HEK293T (cell line): Measurements from ENCODE around the gene CYP4B1.
"Not testable (repeated sequence)": the region's sequence is repeated elsewhere in the genome, so short reads cannot be mapped to it uniquely, and the experiment has no call there.

Experiments
- CTCF ChIA-PET: fragments of 350-600 bp; formaldehyde crosslinking; extraction: SDS; loops from one replicate; lab custom pipeline; 2021; ENCODE audit warnings: antibody characterized with exemption, inconsistent platforms; lab: Yijun Ruan, JAX
- POLR2A ChIA-PET: fragments of 350-600 bp; formaldehyde crosslinking; extraction: SDS; loops from one replicate; lab custom pipeline; 2020; ENCODE audit warnings: antibody characterized with exemption, inconsistent platforms; lab: Yijun Ruan, JAX
- DNase-seq: peaks from one replicate; pipeline ENCODE4 v3.0.0; 2012; ENCODE audit warnings: mixed read lengths; ENCODE audit errors: extremely low spot score
- BHLHE40 ChIP-seq: fragments of 450-650 bp; IDR thresholded peaks from 2 replicates; pipeline ENCODE4 v1.6.1; 2016; ENCODE audit warnings: mild to moderate bottlenecking, moderate library complexity, borderline replicate concordance
- CTBP1 ChIP-seq: fragments of 450-650 bp; IDR thresholded peaks from 2 replicates; pipeline ENCODE4 v1.6.1; 2016; ENCODE audit warnings: borderline replicate concordance
- ELF4 ChIP-seq: fragments of 450-650 bp; IDR thresholded peaks from 2 replicates; pipeline ENCODE4 v1.6.1; 2017; ENCODE audit warnings: antibody characterized with exemption
- FOXA1 ChIP-seq: fragments of 450-650 bp; IDR thresholded peaks from 2 replicates; pipeline ENCODE4 v1.6.1; 2016; ENCODE audit warnings: mild to moderate bottlenecking
- FOXK2 ChIP-seq: fragments of 450-650 bp; IDR thresholded peaks from 2 replicates; pipeline ENCODE4 v1.6.1; 2016; ENCODE audit warnings: mild to moderate bottlenecking
- FOXM1 ChIP-seq: fragments of 450-650 bp; IDR thresholded peaks from 2 replicates; pipeline ENCODE4 v1.6.1; 2017; ENCODE audit warnings: mild to moderate bottlenecking, borderline replicate concordance
- HDGF ChIP-seq: fragments of 450-650 bp; IDR thresholded peaks from 2 replicates; pipeline ENCODE4 v1.6.1; 2017; ENCODE audit warnings: antibody characterized with exemption, borderline replicate concordance
- L3MBTL2 ChIP-seq: fragments of 450-650 bp; conservative IDR thresholded peaks from 2 replicates; pipeline ENCODE4 v1.6.1; 2016; ENCODE audit warnings: mild to moderate bottlenecking
- LEF1 ChIP-seq: fragments of 450-650 bp; IDR thresholded peaks from 2 replicates; pipeline ENCODE4 v1.6.1; 2017; ENCODE audit warnings: mild to moderate bottlenecking, borderline replicate concordance
- NFRKB ChIP-seq: fragments of 450-650 bp; IDR thresholded peaks from 2 replicates; pipeline ENCODE4 v1.6.1; 2016; ENCODE audit warnings: mild to moderate bottlenecking, moderate library complexity
- SP1 ChIP-seq: fragments of 450-650 bp; IDR thresholded peaks from 2 replicates; pipeline ENCODE4 v1.6.1; 2017
- SUZ12 ChIP-seq: fragments of 450-650 bp; IDR thresholded peaks from 2 replicates; pipeline ENCODE4 v1.6.1; 2016; ENCODE audit warnings: mild to moderate bottlenecking
- TARDBP ChIP-seq: fragments of 450-650 bp; IDR thresholded peaks from 2 replicates; pipeline ENCODE4 v1.6.1; 2016
- ZNF384 ChIP-seq: fragments of 450-650 bp; IDR thresholded peaks from 2 replicates; pipeline ENCODE4 v1.6.1; 2016
- TF ChIP-seq, protein P1 (sequence below): fragments of 450-650 bp; IDR thresholded peaks from 2 replicates; pipeline ENCODE4 v1.6.1; 2016

CYP4B1 gene

DNA sequence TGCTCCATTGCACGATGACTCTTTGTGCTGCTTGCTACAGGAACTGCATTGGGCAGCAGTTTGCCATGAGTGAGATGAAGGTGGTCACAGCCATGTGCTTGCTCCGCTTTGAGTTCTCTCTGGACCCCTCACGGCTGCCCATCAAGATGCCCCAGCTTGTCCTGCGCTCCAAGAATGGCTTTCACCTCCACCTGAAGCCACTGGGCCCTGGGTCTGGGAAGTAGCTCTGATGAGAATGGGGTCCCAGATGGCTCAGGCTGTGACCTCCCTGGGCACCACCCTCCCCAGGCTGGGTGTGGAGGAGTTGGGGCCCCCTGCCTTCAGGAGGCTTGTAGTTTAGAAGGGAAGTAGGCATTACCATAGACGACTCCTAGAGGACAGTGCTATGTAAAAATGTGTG lies 19.7 kb downstream of the CYP4B1 start:
- no peak for TF ChIP-seq ZNF384
- TF ChIP-seq, protein P1, sequence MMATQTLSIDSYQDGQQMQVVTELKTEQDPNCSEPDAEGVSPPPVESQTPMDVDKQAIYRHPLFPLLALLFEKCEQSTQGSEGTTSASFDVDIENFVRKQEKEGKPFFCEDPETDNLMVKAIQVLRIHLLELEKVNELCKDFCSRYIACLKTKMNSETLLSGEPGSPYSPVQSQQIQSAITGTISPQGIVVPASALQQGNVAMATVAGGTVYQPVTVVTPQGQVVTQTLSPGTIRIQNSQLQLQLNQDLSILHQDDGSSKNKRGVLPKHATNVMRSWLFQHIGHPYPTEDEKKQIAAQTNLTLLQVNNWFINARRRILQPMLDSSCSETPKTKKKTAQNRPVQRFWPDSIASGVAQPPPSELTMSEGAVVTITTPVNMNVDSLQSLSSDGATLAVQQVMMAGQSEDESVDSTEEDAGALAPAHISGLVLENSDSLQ = no peak
- no peak for TF ChIP-seq HDGF
- no peak for TF ChIP-seq TARDBP
- no peak for TF ChIP-seq SUZ12
- TF ChIP-seq BHLHE40 = no peak
- TF ChIP-seq CTBP1 = no peak

GRCh38 chr1:46819335-46819734 lies 20.5 kb downstream of the CYP4B1 start:
- CTCF ChIA-PET = interaction anchor here (0.7 kb wide), 1 partner anchor 40 kb away, joined by 4 read pairs; no protein-coding TSS in a partner anchor
- POLR2A ChIA-PET = no interaction called here
- no peak for DNase-seq
- TF ChIP-seq CTBP1 = no peak
- no peak for TF ChIP-seq ELF4
- TF ChIP-seq HDGF = no peak
- TF ChIP-seq L3MBTL2 = no peak
- TF ChIP-seq FOXK2 = no peak
- no peak for TF ChIP-seq SUZ12
- no peak for TF ChIP-seq FOXA1
- no peak for TF ChIP-seq ZNF384
- no peak for TF ChIP-seq SP1
- TF ChIP-seq FOXM1 = no peak

More for the DNA sequence above, 19.7 kb downstream of the CYP4B1 start:
- no peak for DNase-seq
- POLR2A ChIA-PET = no interaction called here
- CTCF ChIA-PET = interaction anchor here (0.6 kb wide), 1 partner anchor 29 kb away, joined by 5 read pairs; no protein-coding TSS in a partner anchor

GRCh38 chr1:46820076-46820475 lies 21.2 kb downstream of the CYP4B1 start:
- TF ChIP-seq FOXM1 = no peak
- TF ChIP-seq FOXK2 = no peak
- TF ChIP-seq TARDBP = no peak
- TF ChIP-seq NFRKB = no peak
- no peak for TF ChIP-seq ZNF384
- TF ChIP-seq, protein P1 = no peak
- TF ChIP-seq LEF1 = no peak
- TF ChIP-seq CTBP1 = no peak
- no peak for TF ChIP-seq SP1
- TF ChIP-seq HDGF = no peak
- no peak for TF ChIP-seq L3MBTL2
- DNase-seq = no peak
- ChIA-PET CTCF (no interaction called here), POLR2A (no interaction called here)

- TF ChIP-seq TARDBP = no peak
- TF ChIP-seq, protein P1 = no peak
- TF ChIP-seq L3MBTL2 = no peak
- no peak for TF ChIP-seq LEF1
- no peak for TF ChIP-seq ELF4
- no peak for TF ChIP-seq CTBP1
- TF ChIP-seq ZNF384 = no peak
- no peak for TF ChIP-seq FOXK2
- ChIA-PET CTCF (no interaction called here), POLR2A (no interaction called here)
- no peak for DNase-seq
These were observed 21.8 kb downstream of the CYP4B1 start for GRCh38 chr1:46820560-46821060.

GRCh38 chr1:46822248-46822826 lies 23.5 kb downstream of the CYP4B1 start:
- TF ChIP-seq CTBP1 (no peak), BHLHE40 (no peak)
- DNase-seq = no peak
- CTCF ChIA-PET = no interaction called here
- POLR2A ChIA-PET = no interaction called here

DNA sequence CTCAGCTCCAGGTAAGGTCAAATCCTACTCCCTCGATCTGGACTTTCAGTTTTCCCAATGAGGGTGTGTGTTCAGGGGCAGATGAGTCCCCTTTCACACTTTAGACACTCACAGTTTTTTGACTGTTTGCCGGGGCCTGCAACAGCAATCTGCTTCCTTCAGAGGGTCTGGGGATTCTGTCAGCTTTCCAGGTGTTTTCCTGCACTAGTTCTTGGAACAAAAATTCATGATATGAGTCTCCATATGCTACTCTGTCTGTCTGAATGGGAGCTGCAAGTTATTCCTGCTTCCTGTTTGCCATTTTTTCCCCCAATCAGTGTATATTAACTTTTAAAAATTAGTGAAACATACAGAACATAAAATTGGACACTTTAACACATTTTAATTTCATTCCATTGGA lies 24.3 kb downstream of the CYP4B1 start:
- TF ChIP-seq SUZ12 (no peak), HDGF (no peak), BHLHE40 (no peak), ZNF384 (no peak), CTBP1 (no peak)
- DNase-seq = no peak
- CTCF ChIA-PET = interaction anchor here (0.6 kb wide), 1 partner anchor 1732 kb away, joined by 3 read pairs; no protein-coding TSS in a partner anchor
- POLR2A ChIA-PET = no interaction called here

- DNase-seq, POLR2A ChIA-PET, CTCF ChIA-PET: not testable (repeated sequence)
These were observed 28.0 kb downstream of the CYP4B1 start for GRCh38 chr1:46826892-46827291.
